Smooth muscle cell (in vitro differentiated cells): ENCODE results near the gene TP53TG5. TPM values are rescaled to one million over a fixed set of nuclear protein-coding genes. Genes with fewer than 3 reads are reported as not detected.

ENCODE experiments used
- DNase-seq: peaks from one replicate; lab custom pipeline; 2025; ENCODE audit not compliant: unreplicated experiment; lab: John Stamatoyannopoulos, UW
- H2AFZ ChIP-seq: fragments of 200-600 bp; sonication (generic); 2 replicates; pipeline ENCODE4 v1.6.0; 2016; ENCODE audit warnings: antibody characterized with exemption, low read depth, mild to moderate bottlenecking
- H3F3A ChIP-seq: fragments of 200-600 bp; sonication (generic); 2 replicates; pipeline ENCODE4 v1.6.0; 2017; ENCODE audit warnings: antibody characterized with exemption, low read depth
- H3K27ac ChIP-seq: fragments of 200-600 bp; sonication (generic); 2 replicates; pipeline ENCODE4 v1.5.1; 2016; ENCODE audit warnings: low read depth, mild to moderate bottlenecking
- H3K27me3 ChIP-seq: fragments of 200-600 bp; sonication (generic); 2 replicates; pipeline ENCODE4 v1.6.1; 2016; ENCODE audit warnings: low read depth, mild to moderate bottlenecking
- H3K36me3 ChIP-seq: fragments of 200-600 bp; sonication (generic); 2 replicates; pipeline ENCODE4 v1.5.1; 2016; ENCODE audit warnings: low read depth
- H3K4me1 ChIP-seq: fragments of 200-600 bp; sonication (generic); 2 replicates; pipeline ENCODE4 v1.5.1; 2016; ENCODE audit warnings: low read depth
- H3K4me2 ChIP-seq: fragments of 200-600 bp; sonication (generic); 2 replicates; pipeline ENCODE4 v1.6.0; 2016; ENCODE audit warnings: mild to moderate bottlenecking
- H3K4me3 ChIP-seq: fragments of 200-600 bp; sonication (generic); 2 replicates; pipeline ENCODE4 v1.5.1; 2016; ENCODE audit warnings: mild to moderate bottlenecking
- H3K79me2 ChIP-seq: fragments of 200-600 bp; sonication (generic); 2 replicates; pipeline ENCODE4 v1.6.0; 2016; ENCODE audit warnings: low read depth, mild to moderate bottlenecking
- H3K9ac ChIP-seq: fragments of 200-600 bp; sonication (generic); 2 replicates; pipeline ENCODE4 v1.6.0; 2016; ENCODE audit warnings: low read depth
- H3K9me3 ChIP-seq: fragments of 200-600 bp; sonication (generic); replicated peaks from 2 replicates; pipeline ENCODE4 v1.5.1; 2016; ENCODE audit warnings: low read depth
- H4K20me1 ChIP-seq: fragments of 200-600 bp; sonication (generic); 2 replicates; pipeline ENCODE4 v1.6.0; 2016; ENCODE audit warnings: low read depth
- WGBS: methylation state at CpG from one replicate; pipeline ENCODE4 v1.1.7; 2016; ENCODE audit warnings: low lambda C conversion rate; 5-methylcytosine and 5-hydroxymethylcytosine counted together
- polyA plus RNA-seq: library from polyadenylated mRNA; unstranded; fragments of >200 nt; fragmentation: Nextera tagmentation; extraction: Ambion mirVana; gene quantifications from 2 replicates; pipeline ENCODE4 v1.2.1, GENCODE V29; 2016
- total RNA-seq: library from RNA; depleted of rRNA; stranded (reverse); fragments of >200 nt; gene quantifications from 2 replicates; pipeline ENCODE4 v1.2.3, GENCODE V29; 2014
- TF ChIP-seq, protein P1 (sequence below): fragments of 200-600 bp; sonication (generic); IDR thresholded peaks from 2 replicates; pipeline ENCODE4 v1.5.1; 2017; ENCODE audit warnings: borderline replicate concordance, mild to moderate bottlenecking, antibody characterized with exemption; ENCODE audit not compliant: insufficient read depth, poor library complexity, severe bottlenecking

The TP53TG5 gene
- total and polyA plus RNA-seq, 2 experiments from 2014 or later = 0.06 TPM; not detected in 1

DNA sequence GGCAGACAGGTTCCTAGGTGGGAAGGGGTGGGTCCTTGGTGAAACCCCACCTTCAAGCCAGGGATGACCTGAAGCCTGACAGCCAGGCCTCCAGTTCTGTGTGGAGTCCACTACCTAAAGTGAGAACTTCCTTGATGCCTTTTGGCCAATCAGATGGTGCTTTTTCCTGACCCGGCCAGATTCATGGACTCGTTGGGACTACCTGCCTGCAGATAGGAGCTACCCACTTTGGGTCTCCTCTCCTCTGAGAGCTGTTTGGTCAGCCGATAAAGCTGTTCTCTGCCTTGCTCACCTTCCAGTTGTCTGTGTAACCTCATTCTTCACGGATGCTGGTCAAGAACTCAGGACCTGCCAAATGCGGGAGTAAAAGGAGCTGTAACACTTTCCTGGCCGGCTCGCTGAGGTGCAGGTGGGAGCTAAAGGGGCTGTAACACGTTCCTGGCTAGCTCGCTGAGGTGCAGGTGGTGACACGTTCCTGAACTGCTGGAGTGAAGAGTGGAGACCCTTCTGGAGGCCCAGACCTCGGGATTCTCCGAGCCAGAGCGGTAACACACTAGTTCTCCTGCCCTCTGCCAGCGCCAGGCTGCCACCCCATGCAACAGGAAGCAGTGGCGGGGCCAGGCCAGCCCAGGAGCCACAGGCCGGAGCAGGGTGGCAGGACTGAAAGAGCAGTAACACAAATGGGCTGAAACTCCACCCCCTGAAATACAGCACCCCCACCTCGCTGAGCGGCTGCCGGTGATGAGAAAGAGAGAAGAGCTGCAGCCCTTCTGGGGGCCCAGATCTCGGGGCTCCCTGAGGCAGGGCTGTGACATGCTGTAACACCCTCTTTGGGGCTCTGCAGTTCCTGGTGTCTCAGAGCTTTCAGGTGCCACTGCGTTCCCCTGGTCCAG lies 16.3 kb upstream of the TP53TG5 start:
- 90% methylated on average over 21 of the region's 21 CpGs for WGBS
- Histone ChIP-seq H3K4me1 (no peaks in the 10 kb centered on the region), H3K79me2 (no peaks in the 10 kb centered on the region), H2AFZ (no peak overlapping the region), H3F3A (no peaks in the 10 kb centered on the region), H3K9ac (no peak overlapping the region), H3K27me3 (no peaks in the 10 kb centered on the region), H3K4me2 (no peak overlapping the region), H4K20me1 (no peaks in the 10 kb centered on the region), H3K4me3 (no peak overlapping the region), H3K9me3 (no peaks in the 10 kb centered on the region), H3K36me3 (no peaks in the 10 kb centered on the region), H3K27ac (no peak overlapping the region)
- no peak for DNase-seq
- TF ChIP-seq, protein P1, sequence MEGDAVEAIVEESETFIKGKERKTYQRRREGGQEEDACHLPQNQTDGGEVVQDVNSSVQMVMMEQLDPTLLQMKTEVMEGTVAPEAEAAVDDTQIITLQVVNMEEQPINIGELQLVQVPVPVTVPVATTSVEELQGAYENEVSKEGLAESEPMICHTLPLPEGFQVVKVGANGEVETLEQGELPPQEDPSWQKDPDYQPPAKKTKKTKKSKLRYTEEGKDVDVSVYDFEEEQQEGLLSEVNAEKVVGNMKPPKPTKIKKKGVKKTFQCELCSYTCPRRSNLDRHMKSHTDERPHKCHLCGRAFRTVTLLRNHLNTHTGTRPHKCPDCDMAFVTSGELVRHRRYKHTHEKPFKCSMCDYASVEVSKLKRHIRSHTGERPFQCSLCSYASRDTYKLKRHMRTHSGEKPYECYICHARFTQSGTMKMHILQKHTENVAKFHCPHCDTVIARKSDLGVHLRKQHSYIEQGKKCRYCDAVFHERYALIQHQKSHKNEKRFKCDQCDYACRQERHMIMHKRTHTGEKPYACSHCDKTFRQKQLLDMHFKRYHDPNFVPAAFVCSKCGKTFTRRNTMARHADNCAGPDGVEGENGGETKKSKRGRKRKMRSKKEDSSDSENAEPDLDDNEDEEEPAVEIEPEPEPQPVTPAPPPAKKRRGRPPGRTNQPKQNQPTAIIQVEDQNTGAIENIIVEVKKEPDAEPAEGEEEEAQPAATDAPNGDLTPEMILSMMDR = no peak

DNA sequence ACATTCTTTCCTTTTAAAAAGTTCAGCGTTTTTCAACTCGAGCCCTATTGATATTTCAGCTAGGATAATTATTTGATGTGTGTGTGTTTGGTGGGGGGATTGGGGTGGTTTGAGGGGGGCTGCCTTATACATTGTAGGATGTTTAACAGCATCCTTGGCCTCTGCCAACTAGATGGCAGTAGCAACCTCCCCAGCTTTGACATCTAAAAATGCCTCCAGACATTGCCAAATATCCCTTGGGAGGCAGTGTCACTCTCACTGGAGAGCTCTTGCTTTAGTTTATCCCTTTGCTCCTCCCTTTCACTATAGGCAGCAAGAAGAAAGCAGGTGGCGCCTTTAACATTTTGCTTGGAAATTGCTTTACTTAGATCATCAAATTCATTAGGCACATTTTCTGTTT lies 14.6 kb upstream of the TP53TG5 start:
- DNase-seq = no peak
- Histone ChIP-seq H3K9me3 (no peaks in the 10 kb centered on the region), H3K27me3 (no peaks in the 10 kb centered on the region), H3K36me3 (no peaks in the 10 kb centered on the region), H3K79me2 (no peaks in the 10 kb centered on the region), H3K4me2 (no peak overlapping the region), H3K4me3 (no peak overlapping the region), H3K9ac (no peak overlapping the region), H2AFZ (no peak overlapping the region), H4K20me1 (no peaks in the 10 kb centered on the region), H3K4me1 (no peaks in the 10 kb centered on the region), H3K27ac (no peak overlapping the region), H3F3A (no peaks in the 10 kb centered on the region)
- WGBS = 86% methylated on average over 3 of the region's 3 CpGs
- TF ChIP-seq, protein P1 = no peak

DNA sequence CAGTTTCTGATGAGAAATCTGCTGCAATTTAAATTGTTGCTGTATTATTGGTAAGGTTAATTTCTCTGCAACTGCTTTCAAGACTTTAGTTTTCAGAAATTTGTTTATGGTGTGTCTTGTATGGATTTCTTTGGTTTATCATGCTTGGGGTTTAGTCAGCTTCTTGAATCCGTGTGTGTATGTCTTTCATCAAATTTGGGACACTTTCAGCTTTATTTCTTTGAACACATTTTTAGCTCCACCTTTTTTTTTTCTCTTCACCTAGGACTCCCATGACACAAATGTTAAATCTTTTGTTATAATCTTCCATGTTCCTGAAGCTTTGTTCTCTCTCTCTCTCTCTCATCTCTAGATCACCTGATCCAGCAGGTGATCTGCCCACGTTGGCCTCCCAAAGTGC lies 13.4 kb upstream of the TP53TG5 start:
- H4K20me1 ChIP-seq = no peaks in the 10 kb centered on the region
- no peaks in the 10 kb centered on the region for H3K79me2 ChIP-seq
- H3K9ac ChIP-seq = no peak overlapping the region
- H3K4me2 ChIP-seq = no peak overlapping the region
- H3K4me3 ChIP-seq = no peak overlapping the region
- 51% methylated on average over 2 of the region's 2 CpGs for WGBS
- H2AFZ ChIP-seq = no peak overlapping the region
- no peak for DNase-seq
- peaks cover 4% of the 10 kb centered on the region for H3K36me3 ChIP-seq
- H3K27ac ChIP-seq = no peak overlapping the region
- H3K4me1 ChIP-seq = no peaks in the 10 kb centered on the region
- TF ChIP-seq, protein P1 = no peak
- H3K9me3 ChIP-seq = no peaks in the 10 kb centered on the region
- H3K27me3 ChIP-seq = no peaks in the 10 kb centered on the region
- H3F3A ChIP-seq = no peaks in the 10 kb centered on the region

DNA sequence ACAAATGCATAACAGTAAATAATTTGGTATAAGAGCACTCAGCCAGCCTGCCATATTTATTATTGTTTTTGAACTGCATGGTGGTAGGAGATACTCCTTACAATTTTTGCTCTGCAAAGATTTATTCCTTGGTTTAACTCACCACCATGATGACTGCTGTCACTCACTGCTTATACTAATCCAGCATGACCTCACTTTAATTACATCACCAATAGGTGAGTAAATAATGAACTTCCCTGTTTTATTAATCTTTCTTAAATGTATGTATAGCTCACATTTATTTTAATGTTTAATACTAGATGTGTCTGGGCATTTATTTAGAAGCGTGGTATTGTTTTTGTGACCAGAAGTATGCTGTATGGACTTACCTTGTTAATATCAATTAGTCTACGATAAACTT lies 12.8 kb upstream of the TP53TG5 start:
- Histone ChIP-seq H3K9ac (no peak overlapping the region), H3K9me3 (no peaks in the 10 kb centered on the region), H3K4me3 (no peak overlapping the region), H3K4me2 (no peak overlapping the region), H2AFZ (no peak overlapping the region), H3K36me3 (peaks cover 4% of the 10 kb centered on the region), H3K79me2 (no peaks in the 10 kb centered on the region), H3K27me3 (no peaks in the 10 kb centered on the region), H3K4me1 (no peaks in the 10 kb centered on the region), H3F3A (no peaks in the 10 kb centered on the region), H4K20me1 (no peaks in the 10 kb centered on the region), H3K27ac (no peak overlapping the region)
- no peak for DNase-seq
- WGBS = 94% methylated on average over 2 of the region's 2 CpGs
- TF ChIP-seq, protein P1 = no peak
